Spleen (tissue), 11 donors: ENCODE measurements around the gene DHCR7. TPM values are rescaled to one million over a fixed set of nuclear protein-coding genes. Genes with fewer than 3 reads are reported as not detected.
A peak's percentile ranks its signal among the peaks of the same experiment; 100 is the strongest.

Source experiments
- DNase-seq: peaks from one replicate; pipeline ENCODE4 v3.0.0-alpha.2; 2020
- H3K27ac ChIP-seq, 8 donors: fragments of 200-600 bp; sonication (generic) in 7 of 8; 1 replicate in 4 of 8; 2 replicates in 4 of 8; pipeline versions ENCODE4 v1.5.0 to v1.8.0; 2016 to 2021; ENCODE audit warnings: inconsistent platforms in 4 of 8, mild to moderate bottlenecking in 4 of 8, moderate library complexity in 1 of 8
- H3K27me3 ChIP-seq, 7 donors: fragments of 200-600 bp; sonication (generic) in 6 of 7; replicated peaks in 1 of 7; 1 replicate in 4 of 7; 2 replicates in 3 of 7; pipeline versions ENCODE4 v1.5.0 to v1.8.0; 2016 to 2021; ENCODE audit warnings: inconsistent platforms in 3 of 7, mild to moderate bottlenecking in 1 of 7
- H3K36me3 ChIP-seq, 6 donors: fragments of 200-600 bp; sonication (generic) in 5 of 6; 1 replicate in 4 of 6; 2 replicates in 2 of 6; pipeline versions ENCODE4 v1.5.0 to v1.8.0; 2016 to 2021; ENCODE audit warnings: inconsistent platforms in 2 of 6
- H3K4me1 ChIP-seq, 6 donors: fragments of 200-600 bp; sonication (generic) in 5 of 6; 1 replicate in 3 of 6; 2 replicates in 3 of 6; pipeline versions ENCODE4 v1.5.0 to v1.8.0; 2016 to 2021; ENCODE audit warnings: inconsistent platforms in 3 of 6
- H3K4me3 ChIP-seq, 8 donors: fragments of 200-600 bp; sonication (generic) in 7 of 8; 1 replicate in 4 of 8; 2 replicates in 4 of 8; pipeline versions ENCODE4 v1.5.0 to v1.8.0; 2016 to 2021; ENCODE audit warnings: inconsistent platforms in 4 of 8, mild to moderate bottlenecking in 4 of 8, moderate library complexity in 2 of 8
- H3K9me3 ChIP-seq, 8 donors: fragments of 200-600 bp; sonication (generic) in 7 of 8; 1 replicate in 4 of 8; 2 replicates in 4 of 8; pipeline versions ENCODE4 v1.5.0 to v1.8.0; 2016 to 2021; ENCODE audit warnings: inconsistent platforms in 4 of 8
- POLR2A ChIP-seq, 3 donors: fragments of 450-650 bp; IDR thresholded peaks; one replicate each; pipeline ENCODE4 v1.5.1; 2017; ENCODE audit warnings: antibody characterized with exemption in 3 of 3, mild to moderate bottlenecking in 1 of 3
- POLR2AphosphoS5 ChIP-seq, 3 donors: sonication (generic); formaldehyde crosslinking; IDR thresholded peaks; one replicate each; pipeline ENCODE4 v1.5.1; 2017; ENCODE audit warnings: antibody characterized with exemption in 3 of 3
- WGBS, 5 donors: extraction: QIAGEN DNeasy Blood & Tissue Kit in 3 of 5; methylation state at CpG; one replicate each; pipeline versions ENCODE4 v1.1.5 to v1.1.7; 2013 to 2018; 5-methylcytosine and 5-hydroxymethylcytosine counted together
- intact Hi-C: fragments of 100-400 bp; cut with DNase I; formaldehyde crosslinking; loops from one replicate; pipeline ENCODE4 v1.15.0; 2023; ENCODE audit warnings: low total_unique reads
- polyA plus RNA-seq, 3 donors: library from polyadenylated mRNA; stranded (reverse); fragments of 200-250 nt; gene quantifications; one replicate each; pipeline ENCODE4 v1.2.1, GENCODE V29; 2013
- total RNA-seq, 7 donors: library from RNA; depleted of rRNA in 3 of 7; stranded (reverse); fragments of >200 nt in 3 of 7; fragmentation: NEBNext Ultra II Directional in 4 of 7; extraction: Animal tissue kit (Norgen Biotek cat#: 25700) in 4 of 7; gene quantifications; one replicate each; pipeline versions ENCODE4 v1.1.0 to v1.2.1, GENCODE V29; 2016 to 2021
- TF ChIP-seq, protein P1 (sequence below), 11 experiments: fragments of 200-600 bp in 7 of 11; fragments of 450-650 bp in 4 of 11; sonication (generic) in 4 of 11; IDR thresholded peaks in 8 of 11; conservative IDR thresholded peaks in 3 of 11; 1 replicate in 7 of 11; 2 replicates in 4 of 11; pipeline versions ENCODE4 v1.4.0 to v1.8.0; 2016 to 2021; ENCODE audit warnings: antibody characterized with exemption in 11 of 11, inconsistent platforms in 4 of 11, mild to moderate bottlenecking in 1 of 11
- donor health status: healthy with polysubstance abuse.
- donor health status: DM: no; HTN: no; CAD: no; lungs with moderate emphysema.
- donor health status: DM: no; HTN: no; CAD: no.
- donor health status: Bipolar disorder and iron deficiency.
- donor health status: healthy.
- donor health status: DM: no; HTN: no; CAD: no.
- donor health status: DM: yes; HTN: yes; CAD: no.

DHCR7 gene
- total and polyA plus RNA-seq, 10 donors = 3.6 to 26.4 (median 14.3) TPM

DNA sequence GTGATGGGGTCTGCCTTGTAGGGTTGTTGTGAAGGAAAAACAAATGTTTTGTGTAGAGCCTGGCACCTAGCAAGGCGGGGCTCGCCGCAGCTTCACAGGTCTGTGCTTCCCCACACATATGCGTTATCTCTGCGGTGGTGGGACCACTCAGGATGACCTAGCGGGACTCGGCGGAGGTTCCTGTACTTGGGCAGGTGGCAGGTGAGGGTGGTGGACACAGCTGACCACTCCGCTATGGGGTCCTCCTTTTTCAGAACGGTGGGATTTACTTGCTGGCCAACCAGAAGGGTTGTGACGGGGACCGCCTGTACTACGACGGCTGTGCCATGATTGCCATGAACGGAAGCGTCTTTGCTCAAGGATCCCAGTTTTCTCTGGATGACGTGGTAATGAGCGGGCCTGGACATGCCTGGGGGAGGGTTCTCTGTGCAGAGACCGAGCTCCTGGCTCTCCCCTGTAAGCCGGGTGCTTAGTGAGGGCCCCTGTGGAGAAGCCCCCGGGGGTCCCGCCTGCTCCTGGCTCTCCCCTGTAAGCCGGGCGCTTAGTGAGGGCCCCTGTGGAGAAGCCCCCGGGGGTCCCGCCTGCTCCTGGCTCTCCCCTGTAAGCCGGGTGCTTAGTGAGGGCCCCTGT is 26.1 kb upstream of the DHCR7 start:
- DNase-seq = peak; percentile 42
- Histone ChIP-seq H3K36me3 (peaks cover 3 to 96% (median 75%) of the 10 kb centered on the region in 6 donors), H3K27ac (no peak overlapping the region), H3K9me3 (no peaks in the 10 kb centered on the region), H3K4me1 (peaks cover 0 to 17% (median 7%) of the 10 kb centered on the region in 6 donors), H3K4me3 (no peak overlapping the region), H3K27me3 (no peaks in the 10 kb centered on the region)
- intact Hi-C loops = no loop called here
- WGBS, 5 donors = 90 to 98% (median 96%) methylated on average over 16 to 27 of the region's 27 CpGs
- no peak for TF ChIP-seq POLR2A (IDR thresholded peaks at IDR 0.05)
- no peak for TF ChIP-seq POLR2AphosphoS5 (IDR thresholded peaks at IDR 0.05)
- TF ChIP-seq, protein P1, sequence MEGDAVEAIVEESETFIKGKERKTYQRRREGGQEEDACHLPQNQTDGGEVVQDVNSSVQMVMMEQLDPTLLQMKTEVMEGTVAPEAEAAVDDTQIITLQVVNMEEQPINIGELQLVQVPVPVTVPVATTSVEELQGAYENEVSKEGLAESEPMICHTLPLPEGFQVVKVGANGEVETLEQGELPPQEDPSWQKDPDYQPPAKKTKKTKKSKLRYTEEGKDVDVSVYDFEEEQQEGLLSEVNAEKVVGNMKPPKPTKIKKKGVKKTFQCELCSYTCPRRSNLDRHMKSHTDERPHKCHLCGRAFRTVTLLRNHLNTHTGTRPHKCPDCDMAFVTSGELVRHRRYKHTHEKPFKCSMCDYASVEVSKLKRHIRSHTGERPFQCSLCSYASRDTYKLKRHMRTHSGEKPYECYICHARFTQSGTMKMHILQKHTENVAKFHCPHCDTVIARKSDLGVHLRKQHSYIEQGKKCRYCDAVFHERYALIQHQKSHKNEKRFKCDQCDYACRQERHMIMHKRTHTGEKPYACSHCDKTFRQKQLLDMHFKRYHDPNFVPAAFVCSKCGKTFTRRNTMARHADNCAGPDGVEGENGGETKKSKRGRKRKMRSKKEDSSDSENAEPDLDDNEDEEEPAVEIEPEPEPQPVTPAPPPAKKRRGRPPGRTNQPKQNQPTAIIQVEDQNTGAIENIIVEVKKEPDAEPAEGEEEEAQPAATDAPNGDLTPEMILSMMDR (IDR thresholded peaks at IDR 0.05 in 8 of 11, conservative IDR thresholded peaks at IDR 0.05 in 3 of 11) = no peak

DNA sequence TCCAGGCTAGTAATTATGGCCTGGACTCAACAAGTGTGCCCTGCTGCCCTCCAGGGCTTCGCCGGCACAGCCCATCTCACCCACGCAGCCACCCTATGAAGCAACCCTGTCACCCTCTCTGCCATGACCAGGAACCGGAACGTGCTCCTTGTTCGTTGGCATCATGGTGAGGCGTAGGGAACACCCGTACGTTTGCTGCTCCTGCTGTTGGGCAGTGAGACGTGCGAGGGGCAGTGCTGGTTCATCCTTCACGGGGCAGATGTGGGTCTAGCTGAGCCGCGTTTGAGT is 25.5 kb upstream of the DHCR7 start:
- Histone ChIP-seq H3K27me3 (no peaks in the 10 kb centered on the region), H3K9me3 (no peaks in the 10 kb centered on the region), H3K36me3 (peaks cover 3 to 96% (median 71%) of the 10 kb centered on the region in 6 donors), H3K4me3 (no peak overlapping the region), H3K4me1 (peaks cover 0 to 15% (median 7%) of the 10 kb centered on the region in 6 donors), H3K27ac (no peak overlapping the region)
- DNase-seq = no peak
- intact Hi-C loops = no loop called here
- WGBS, 5 donors = 96 to 99% (median 98%) methylated on average over 10 to 14 of the region's 14 CpGs
- no peak for TF ChIP-seq POLR2A (IDR thresholded peaks at IDR 0.05)

DNA sequence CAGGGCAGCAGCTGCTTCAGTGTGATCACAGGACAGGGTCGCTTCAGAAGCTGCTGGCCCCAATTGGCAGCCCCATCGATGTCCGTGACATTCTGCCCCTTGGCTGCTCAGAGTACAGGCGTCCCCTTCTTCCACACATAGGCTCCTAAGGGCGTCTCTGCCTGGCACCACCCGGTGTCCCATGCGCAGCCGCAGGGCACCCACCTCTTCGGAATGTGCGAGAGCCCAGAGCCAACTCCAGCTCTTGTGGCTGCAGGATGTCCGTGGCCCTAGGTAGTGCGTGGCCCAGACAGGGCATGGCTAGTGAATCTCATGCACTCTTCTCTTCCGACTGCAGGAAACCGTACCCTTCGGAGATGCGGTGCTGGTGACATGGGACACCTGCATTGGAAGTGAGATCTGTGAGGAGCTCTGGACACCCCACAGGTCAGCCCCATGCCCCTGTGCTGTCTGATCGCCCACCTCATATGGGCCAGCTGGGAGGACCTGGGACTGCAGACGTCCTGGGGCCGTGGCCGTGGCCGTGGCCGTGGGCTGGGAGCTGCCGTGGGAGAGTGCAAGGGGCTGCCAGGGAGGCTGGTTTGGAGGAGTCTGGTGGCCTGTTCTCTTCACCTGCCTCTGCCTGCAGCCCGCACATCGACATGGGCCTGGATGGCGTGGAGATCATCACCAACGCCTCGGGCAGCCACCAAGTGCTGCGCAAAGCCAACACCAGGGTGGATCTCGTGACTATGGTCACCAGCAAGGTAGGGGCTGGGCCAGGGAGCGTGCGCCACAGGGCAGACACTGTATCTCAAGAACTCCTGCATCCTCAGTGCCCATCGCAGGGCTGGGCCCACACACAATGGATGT is 25.0 kb upstream of the DHCR7 start:
- Histone ChIP-seq H3K4me3 (no peak overlapping the region), H3K27ac (no peak overlapping the region), H3K27me3 (no peaks in the 10 kb centered on the region), H3K36me3 (peaks cover 3 to 96% (median 65%) of the 10 kb centered on the region in 6 donors), H3K4me1 (peaks cover 0 to 10% (median 1%) of the 10 kb centered on the region in 6 donors), H3K9me3 (no peaks in the 10 kb centered on the region)
- TF ChIP-seq POLR2AphosphoS5 (IDR thresholded peaks at IDR 0.05) (no peak), POLR2A (IDR thresholded peaks at IDR 0.05) (no peak)
- TF ChIP-seq, protein P1 (IDR thresholded peaks at IDR 0.05 in 8 of 11, conservative IDR thresholded peaks at IDR 0.05 in 3 of 11) = no peak
- intact Hi-C loops = no loop called here
- 93 to 100% (median 96%) methylated on average over 12 to 33 of the region's 33 CpGs for WGBS, 5 donors
- DNase-seq = peak; percentile 64

DNA sequence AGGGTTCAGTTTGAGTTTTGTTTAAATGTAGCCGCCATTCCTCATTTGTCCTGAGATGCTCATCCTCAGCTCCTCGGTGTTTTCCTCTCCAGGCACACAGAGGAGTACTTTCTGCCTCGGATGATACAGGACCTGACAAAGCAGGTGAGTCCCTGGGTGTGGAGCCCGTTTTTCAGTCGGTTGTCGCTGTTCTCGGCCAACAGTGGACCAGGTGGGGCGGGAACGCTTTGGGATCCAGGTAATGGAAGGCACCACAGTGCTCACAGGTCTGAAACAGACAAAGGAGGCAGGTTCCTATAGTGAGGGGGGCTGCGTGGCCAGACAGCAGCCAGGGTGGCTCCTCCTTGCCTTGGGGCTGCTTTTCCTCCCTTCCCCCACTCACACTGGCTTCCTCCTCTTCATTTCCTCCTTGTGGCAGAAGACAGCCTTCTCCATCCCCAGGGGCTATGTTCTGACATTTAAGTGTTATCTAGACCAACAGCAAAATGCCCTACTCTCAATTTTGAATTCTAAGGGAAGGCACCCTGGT is 24.2 kb upstream of the DHCR7 start:
- Histone ChIP-seq H3K27ac (no peak overlapping the region), H3K4me1 (peaks cover 0 to 2% (median 0%) of the 10 kb centered on the region in 6 donors), H3K9me3 (no peaks in the 10 kb centered on the region), H3K27me3 (no peaks in the 10 kb centered on the region), H3K36me3 (peaks cover 3 to 96% (median 63%) of the 10 kb centered on the region in 6 donors), H3K4me3 (no peak overlapping the region)
- intact Hi-C loops = no loop called here
- TF ChIP-seq POLR2A (IDR thresholded peaks at IDR 0.05) (no peak), POLR2AphosphoS5 (IDR thresholded peaks at IDR 0.05) (no peak)
- TF ChIP-seq, protein P1 (IDR thresholded peaks at IDR 0.05 in 8 of 11, conservative IDR thresholded peaks at IDR 0.05 in 3 of 11) = no peak
- peak; percentile 30 for DNase-seq
- 84 to 94% (median 89%) methylated on average over 10 of the region's 10 CpGs for WGBS, 5 donors
